Measurements from ENCODE around the gene ANP32D.
"Not testable (repeated sequence)": the region's sequence is repeated elsewhere in the genome, so short reads cannot be mapped to it uniquely, and the experiment has no call there.

Gene ANP32D

GRCh38 chr12:48506836-48507235, 34.5 kb downstream of the ANP32D start:
- not testable (repeated sequence) for DNase-seq (ENCODE audit: low read depth in 3 of 3)

GRCh38 chr12:48508987-48509386, 36.6 kb downstream of the ANP32D start:
- no peak for DNase-seq (ENCODE audit: low read depth in 3 of 3)

GRCh38 chr12:48510111-48510510, 37.8 kb downstream of the ANP32D start:
- DNase-seq (ENCODE audit: low read depth in 3 of 3) = no peak

GRCh38 chr12:48512855-48513254, 40.5 kb downstream of the ANP32D start:
- DNase-seq (ENCODE audit: low read depth in 3 of 3) = no peak

GRCh38 chr12:48514728-48515127, 42.4 kb downstream of the ANP32D start:
- DNase-seq (ENCODE audit: low read depth in 3 of 3) = no peak

- not testable (repeated sequence) for DNase-seq (ENCODE audit: low read depth in 3 of 3)
Measured at GRCh38 chr12:48520381-48520780, 48.0 kb downstream of the ANP32D start.
